OCI-LY3 (cell line): ENCODE data around the gene NRG4.

Experiments
- EZH2phosphoT487 ChIP-seq: fragments of 200-600 bp; shearing (Covaris generic); IDR thresholded peaks from 2 replicates; pipeline ENCODE4 v1.6.1; 2018; ENCODE audit warnings: antibody characterized with exemption, mixed run types, low read depth
- TF ChIP-seq, protein P1 (sequence below): fragments of 200-600, 300-600 bp; sonication (generic); IDR thresholded peaks from 2 replicates; pipeline ENCODE4 v1.5.1; 2014; ENCODE audit warnings: antibody characterized with exemption, low read length, low read depth

DNA sequence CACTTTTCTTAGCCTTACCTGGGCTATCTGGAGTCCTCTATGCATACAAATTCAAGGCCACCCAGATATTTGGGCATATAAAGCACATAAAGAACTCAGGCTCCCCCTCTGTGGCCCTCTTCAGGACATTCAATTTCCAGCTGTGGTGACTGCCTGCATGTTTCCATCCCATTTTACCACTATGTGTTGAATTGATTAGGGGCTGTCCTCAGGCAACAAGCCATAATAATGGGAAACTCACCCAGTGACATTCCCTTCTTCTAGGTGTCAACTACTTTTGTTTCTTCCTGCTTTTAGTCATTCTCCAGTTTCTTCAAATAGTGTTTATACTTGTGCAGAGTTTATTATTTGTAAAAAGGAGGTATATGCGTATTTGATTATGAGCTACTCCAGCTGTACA is 18.0 kb downstream of the NRG4 start:
- TF ChIP-seq, protein P1, sequence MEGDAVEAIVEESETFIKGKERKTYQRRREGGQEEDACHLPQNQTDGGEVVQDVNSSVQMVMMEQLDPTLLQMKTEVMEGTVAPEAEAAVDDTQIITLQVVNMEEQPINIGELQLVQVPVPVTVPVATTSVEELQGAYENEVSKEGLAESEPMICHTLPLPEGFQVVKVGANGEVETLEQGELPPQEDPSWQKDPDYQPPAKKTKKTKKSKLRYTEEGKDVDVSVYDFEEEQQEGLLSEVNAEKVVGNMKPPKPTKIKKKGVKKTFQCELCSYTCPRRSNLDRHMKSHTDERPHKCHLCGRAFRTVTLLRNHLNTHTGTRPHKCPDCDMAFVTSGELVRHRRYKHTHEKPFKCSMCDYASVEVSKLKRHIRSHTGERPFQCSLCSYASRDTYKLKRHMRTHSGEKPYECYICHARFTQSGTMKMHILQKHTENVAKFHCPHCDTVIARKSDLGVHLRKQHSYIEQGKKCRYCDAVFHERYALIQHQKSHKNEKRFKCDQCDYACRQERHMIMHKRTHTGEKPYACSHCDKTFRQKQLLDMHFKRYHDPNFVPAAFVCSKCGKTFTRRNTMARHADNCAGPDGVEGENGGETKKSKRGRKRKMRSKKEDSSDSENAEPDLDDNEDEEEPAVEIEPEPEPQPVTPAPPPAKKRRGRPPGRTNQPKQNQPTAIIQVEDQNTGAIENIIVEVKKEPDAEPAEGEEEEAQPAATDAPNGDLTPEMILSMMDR: no peak
- TF ChIP-seq EZH2phosphoT487: no peak
